Measurements from ENCODE around the gene PPCS.
A peak's percentile ranks its signal among the peaks of the same experiment; 100 is the strongest.
"Not testable (repeated sequence)": the region's sequence is repeated elsewhere in the genome, so short reads cannot be mapped to it uniquely, and the experiment has no call there.

The PPCS gene

DNA sequence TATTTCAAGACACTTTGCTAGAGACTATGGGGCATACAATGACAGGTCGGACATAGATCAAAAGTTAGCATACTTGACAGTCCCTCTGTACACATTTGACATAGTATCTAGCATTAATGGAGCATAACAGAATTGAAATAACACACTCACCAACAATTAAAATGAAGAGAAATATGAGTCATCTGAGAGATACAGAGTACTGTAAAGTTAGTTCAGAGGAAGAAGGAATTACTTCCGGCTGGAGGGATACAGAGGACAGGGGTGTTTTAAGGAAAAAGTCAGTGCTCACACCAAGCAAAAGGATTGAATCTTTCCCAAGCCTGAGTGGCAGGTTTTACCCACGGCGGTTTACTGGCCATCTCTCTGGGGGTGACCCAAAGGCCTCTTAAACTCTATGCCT lies 3.0 kb upstream of the PPCS start:
- Histone ChIP-seq H3K9ac (ENCODE audit: low read depth, low read length) (no peak overlapping the region), H3K27ac (ENCODE audit: low read depth, low read length) (no peak overlapping the region), H3K4me1 (ENCODE audit: control insufficient read depth, insufficient read depth, low read length) (peaks cover 19% of the 10 kb centered on the region), H3K9me3 (ENCODE audit: control insufficient read depth, insufficient read depth, low read length) (no peaks in the 10 kb centered on the region), H3K4me3 (ENCODE audit: low read depth, low read length) (no peak overlapping the region), H3K36me3 (ENCODE audit: control insufficient read depth, insufficient read depth, low read length) (peaks cover 6% of the 10 kb centered on the region), H3K27me3 (ENCODE audit: control insufficient read depth, insufficient read depth, low read length) (no peaks in the 10 kb centered on the region)

DNA sequence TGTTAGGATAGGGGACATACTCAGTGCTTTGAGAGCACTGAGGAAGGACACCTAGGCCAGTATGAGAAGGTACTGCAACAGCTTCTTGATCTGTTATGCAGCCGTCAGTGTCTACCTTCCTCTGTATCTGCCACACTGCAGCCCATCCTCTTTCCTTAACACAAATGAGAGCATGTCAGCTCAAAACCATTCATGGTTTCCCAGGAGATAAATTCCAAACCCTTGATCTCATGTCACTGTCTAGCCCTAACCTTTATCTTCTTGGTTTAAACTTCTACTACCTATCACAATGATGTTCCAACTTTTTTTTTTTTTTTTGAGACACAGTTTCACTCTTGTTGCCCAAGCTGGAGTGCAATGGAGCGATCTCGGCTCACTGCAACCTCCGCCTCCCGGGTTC lies 1.9 kb upstream of the PPCS start:
- H3K27ac ChIP-seq (ENCODE audit: low read depth, low read length), result no peak overlapping the region
- peaks cover 19% of the 10 kb centered on the region for H3K4me1 ChIP-seq (ENCODE audit: control insufficient read depth, insufficient read depth, low read length)
- peaks cover 17% of the 10 kb centered on the region for H3K36me3 ChIP-seq (ENCODE audit: control insufficient read depth, insufficient read depth, low read length)
- H3K9me3 ChIP-seq (ENCODE audit: control insufficient read depth, insufficient read depth, low read length), result no peaks in the 10 kb centered on the region
- no peak overlapping the region for H3K9ac ChIP-seq (ENCODE audit: low read depth, low read length)
- H3K4me3 ChIP-seq (ENCODE audit: low read depth, low read length), result no peak overlapping the region
- no peaks in the 10 kb centered on the region for H3K27me3 ChIP-seq (ENCODE audit: control insufficient read depth, insufficient read depth, low read length)

DNA sequence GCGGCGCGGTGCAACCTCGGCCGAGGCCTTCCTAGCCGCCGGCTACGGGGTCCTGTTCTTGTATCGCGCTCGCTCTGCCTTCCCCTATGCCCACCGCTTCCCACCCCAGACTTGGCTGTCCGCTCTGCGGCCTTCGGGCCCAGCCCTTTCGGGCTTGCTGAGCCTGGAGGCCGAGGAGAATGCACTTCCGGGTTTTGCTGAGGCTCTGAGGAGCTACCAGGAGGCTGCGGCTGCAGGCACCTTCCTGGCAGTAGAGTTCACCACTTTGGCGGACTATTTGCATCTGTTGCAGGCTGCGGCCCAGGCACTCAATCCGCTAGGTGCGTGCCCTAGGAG lies 379 bp downstream of the PPCS start:
- H3K27me3 ChIP-seq (ENCODE audit: control insufficient read depth, insufficient read depth, low read length), result no peaks in the 10 kb centered on the region
- peak overlapping the region; percentile 90 for H3K27ac ChIP-seq (ENCODE audit: low read depth, low read length)
- H3K36me3 ChIP-seq (ENCODE audit: control insufficient read depth, insufficient read depth, low read length), result peaks cover 31% of the 10 kb centered on the region
- H3K9ac ChIP-seq (ENCODE audit: low read depth, low read length), result peak overlapping the region; percentile 84
- H3K4me1 ChIP-seq (ENCODE audit: control insufficient read depth, insufficient read depth, low read length), result peaks cover 15% of the 10 kb centered on the region
- H3K9me3 ChIP-seq (ENCODE audit: control insufficient read depth, insufficient read depth, low read length), result no peaks in the 10 kb centered on the region
- H3K4me3 ChIP-seq (ENCODE audit: low read depth, low read length), result peak overlapping the region; percentile 77

DNA sequence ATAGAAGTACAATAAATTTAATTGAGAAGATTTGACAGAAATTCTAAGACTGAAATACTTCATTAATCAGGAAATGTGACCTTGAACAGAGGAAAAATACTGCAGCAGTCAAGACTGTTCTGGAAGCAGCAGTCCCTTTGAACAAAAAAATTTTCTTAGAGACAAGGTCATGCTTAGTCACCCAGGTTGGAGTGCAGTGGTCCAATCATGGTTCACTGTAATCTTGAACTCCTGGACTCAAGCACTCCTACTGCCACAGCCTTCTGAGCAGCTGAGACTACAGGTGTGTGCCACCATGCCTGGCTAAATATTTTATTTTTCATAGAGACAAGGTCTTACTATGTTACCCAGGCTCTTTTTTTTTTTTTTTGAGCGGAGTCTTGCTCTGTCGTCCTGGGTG lies 4.9 kb downstream of the PPCS start:
- Histone ChIP-seq H3K27ac (ENCODE audit: low read depth, low read length) (no peak overlapping the region), H3K4me1 (ENCODE audit: control insufficient read depth, insufficient read depth, low read length) (peaks cover 12% of the 10 kb centered on the region), H3K27me3 (ENCODE audit: control insufficient read depth, insufficient read depth, low read length) (no peaks in the 10 kb centered on the region), H3K4me3 (ENCODE audit: low read depth, low read length) (no peak overlapping the region), H3K9me3 (ENCODE audit: control insufficient read depth, insufficient read depth, low read length) (no peaks in the 10 kb centered on the region), H3K36me3 (ENCODE audit: control insufficient read depth, insufficient read depth, low read length) (peaks cover 31% of the 10 kb centered on the region), H3K9ac (ENCODE audit: low read depth, low read length) (no peak overlapping the region)

DNA sequence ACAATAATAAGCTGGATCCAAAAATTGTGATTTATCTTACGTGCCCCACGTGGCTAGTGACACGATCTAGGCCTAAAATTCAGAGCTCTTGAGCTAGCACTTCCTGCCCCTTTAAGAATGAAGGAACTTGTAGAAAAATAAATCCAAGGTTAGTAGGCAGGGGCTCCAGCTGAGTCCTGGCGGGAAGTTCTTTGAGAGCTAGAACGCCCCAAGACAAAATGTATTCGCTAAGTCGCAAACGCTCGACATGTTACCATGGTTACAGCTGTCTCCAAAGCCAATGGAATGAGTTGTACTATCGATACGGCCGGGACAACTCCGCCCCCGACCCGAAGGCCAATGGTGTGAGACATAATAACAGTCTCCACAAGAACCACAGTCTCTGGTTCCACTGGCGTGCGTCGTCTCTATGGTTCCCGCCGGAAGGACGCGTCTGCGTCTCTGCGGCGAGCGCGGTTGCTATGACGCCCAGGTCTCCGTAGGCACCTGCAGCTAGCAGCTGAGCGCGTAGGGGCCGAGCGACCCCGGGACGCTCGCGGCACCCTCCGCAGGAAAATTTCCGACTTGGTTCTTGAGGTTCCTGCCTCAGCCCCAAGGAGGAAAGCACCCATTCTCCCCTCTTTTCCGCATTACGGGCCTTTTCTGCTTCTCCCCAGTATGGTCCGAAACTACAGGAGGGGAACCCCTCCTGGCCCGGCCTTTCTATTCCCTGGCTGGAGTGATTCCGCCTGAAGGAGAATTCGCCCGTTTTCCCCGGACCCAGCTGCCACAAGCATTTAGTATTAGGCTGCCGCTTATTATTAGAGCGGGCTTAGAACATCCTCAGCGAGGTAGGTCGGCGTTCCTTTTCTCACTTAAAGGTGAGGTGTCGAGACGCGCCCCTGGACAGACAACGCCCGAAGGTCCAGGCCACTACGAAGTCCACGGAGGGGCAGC lies 6.8 kb downstream of the PPCS start, which contains the start of gene CCDC30:
CCDC30 (plus strand) TSS at position 459 of the 936 bp plus-strand sequence. CDS start 17,266 bp downstream, outside the sequence.
- 0 out of 2 replicates have a peak, but pooled peaks cover 6% of the 10 kb centered on the region for H3K4me1 ChIP-seq (ENCODE audit: control insufficient read depth, insufficient read depth, low read length)
- 0 out of 2 replicates have a peak within 1 kb of the TSS, but pooled peaks have one; percentile 27 for H3K9ac ChIP-seq (ENCODE audit: low read depth, low read length)
- H3K27me3 ChIP-seq (ENCODE audit: control insufficient read depth, insufficient read depth, low read length), result no peaks in the 10 kb centered on the region
- H3K36me3 ChIP-seq (ENCODE audit: control insufficient read depth, insufficient read depth, low read length), result peaks cover 28% of the 10 kb centered on the region
- H3K9me3 ChIP-seq (ENCODE audit: control insufficient read depth, insufficient read depth, low read length), result no peaks in the 10 kb centered on the region
- peak within 1 kb of the TSS; percentile 86 for H3K27ac ChIP-seq (ENCODE audit: low read depth, low read length)
- H3K4me3 ChIP-seq (ENCODE audit: low read depth, low read length), result peak within 1 kb of the TSS; percentile 81

DNA sequence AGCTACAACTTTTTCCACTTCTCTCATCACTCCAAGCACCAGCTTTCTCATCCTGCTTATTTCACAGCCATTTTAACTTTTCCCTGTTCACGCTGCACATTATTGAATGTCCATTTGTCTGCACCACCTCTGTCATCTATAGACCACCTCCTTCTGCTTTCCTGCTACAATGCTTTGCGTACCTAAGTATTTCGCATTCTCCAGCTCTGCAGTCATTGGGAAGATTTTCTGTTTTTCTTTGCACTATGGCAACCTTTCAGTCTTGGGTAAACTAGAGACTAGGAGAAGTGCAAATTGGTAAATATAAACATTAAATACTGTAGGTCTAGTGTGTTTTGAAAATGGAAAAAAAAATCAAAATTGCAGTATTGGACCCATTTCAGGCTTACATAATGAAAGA lies 7.6 kb downstream of the PPCS start:
- H3K4me1 ChIP-seq (ENCODE audit: control insufficient read depth, insufficient read depth, low read length), result 0 out of 2 replicates have a peak, but pooled peaks cover 6% of the 10 kb centered on the region
- no peaks in the 10 kb centered on the region for H3K27me3 ChIP-seq (ENCODE audit: control insufficient read depth, insufficient read depth, low read length)
- no peak overlapping the region for H3K9ac ChIP-seq (ENCODE audit: low read depth, low read length)
- H3K9me3 ChIP-seq (ENCODE audit: control insufficient read depth, insufficient read depth, low read length), result no peaks in the 10 kb centered on the region
- H3K36me3 ChIP-seq (ENCODE audit: control insufficient read depth, insufficient read depth, low read length), result peaks cover 19% of the 10 kb centered on the region
- peak overlapping the region; percentile 81 for H3K4me3 ChIP-seq (ENCODE audit: low read depth, low read length)
- no peak overlapping the region for H3K27ac ChIP-seq (ENCODE audit: low read depth, low read length)

DNA sequence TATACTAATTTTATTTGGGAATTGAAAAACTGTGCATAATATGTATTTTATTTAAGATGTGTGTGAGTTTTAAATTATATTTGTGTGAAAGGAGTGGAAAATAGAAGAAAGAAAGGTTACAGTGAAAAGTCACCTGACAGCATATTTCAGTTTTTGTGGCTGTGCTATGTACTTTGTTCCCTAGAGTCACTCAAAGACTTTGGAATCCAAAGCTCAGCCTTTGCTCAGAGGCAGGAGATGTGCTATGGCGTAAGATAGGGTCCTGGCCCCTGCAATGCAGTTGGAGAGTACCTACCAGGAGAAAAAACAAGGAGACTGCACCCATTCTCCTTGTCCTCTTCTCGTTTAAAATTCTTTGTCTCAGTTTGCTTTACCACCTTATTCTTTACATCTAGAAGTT lies 9.7 kb downstream of the PPCS start:
- Histone ChIP-seq H3K27ac (ENCODE audit: low read depth, low read length) (no peak overlapping the region), H3K27me3 (ENCODE audit: control insufficient read depth, insufficient read depth, low read length) (no peaks in the 10 kb centered on the region), H3K9ac (ENCODE audit: low read depth, low read length) (no peak overlapping the region), H3K9me3 (ENCODE audit: control insufficient read depth, insufficient read depth, low read length) (no peaks in the 10 kb centered on the region), H3K4me1 (ENCODE audit: control insufficient read depth, insufficient read depth, low read length) (0 out of 2 replicates have a peak, but pooled peaks cover 6% of the 10 kb centered on the region), H3K4me3 (ENCODE audit: low read depth, low read length) (no peak overlapping the region), H3K36me3 (ENCODE audit: control insufficient read depth, insufficient read depth, low read length) (no peaks in the 10 kb centered on the region)

DNA sequence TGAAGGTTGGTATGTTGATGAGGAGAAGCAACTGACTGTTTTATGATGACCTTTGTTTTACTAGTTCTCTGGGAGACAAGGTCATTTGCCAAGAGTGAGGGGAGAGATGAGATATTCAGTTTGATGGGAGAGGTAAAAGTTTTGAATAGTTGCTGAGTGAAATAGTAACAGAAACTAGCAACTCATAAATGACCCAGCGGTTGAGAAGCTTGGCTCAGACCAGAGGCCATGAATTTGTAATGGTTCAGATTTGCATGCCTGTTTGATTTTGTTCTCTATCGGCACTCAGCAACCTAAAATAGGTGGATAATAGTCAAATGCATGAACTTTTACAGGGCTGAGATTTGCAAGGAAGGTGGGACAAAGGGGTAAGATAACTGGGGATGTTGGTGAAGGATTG lies 13.4 kb downstream of the PPCS start:
- Histone ChIP-seq H3K36me3 (ENCODE audit: control insufficient read depth, insufficient read depth, low read length) (no peaks in the 10 kb centered on the region), H3K9ac (ENCODE audit: low read depth, low read length) (no peak overlapping the region), H3K4me3 (ENCODE audit: low read depth, low read length) (no peak overlapping the region), H3K9me3 (ENCODE audit: control insufficient read depth, insufficient read depth, low read length) (no peaks in the 10 kb centered on the region), H3K27ac (ENCODE audit: low read depth, low read length) (no peak overlapping the region), H3K4me1 (ENCODE audit: control insufficient read depth, insufficient read depth, low read length) (no peaks in the 10 kb centered on the region), H3K27me3 (ENCODE audit: control insufficient read depth, insufficient read depth, low read length) (no peaks in the 10 kb centered on the region)

DNA sequence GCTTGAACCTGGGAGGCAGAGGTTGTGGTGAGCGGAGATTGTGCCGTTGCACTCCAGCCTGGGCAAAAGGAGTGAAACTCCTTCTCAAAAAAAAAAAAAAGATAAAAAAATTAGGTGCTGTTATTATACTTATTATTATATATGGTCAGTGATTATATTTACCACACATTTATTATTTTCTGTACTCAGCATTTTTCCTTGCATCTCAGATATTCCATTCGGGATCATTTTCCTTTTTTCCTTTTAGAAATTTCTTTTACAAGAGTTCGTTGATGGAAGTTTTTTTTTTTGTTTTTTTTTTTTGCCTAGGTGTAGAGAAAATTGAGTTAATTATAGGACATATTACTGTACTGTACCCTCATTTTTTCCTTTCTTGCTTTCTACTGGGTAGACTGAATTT lies 20.3 kb downstream of the PPCS start:
- Histone ChIP-seq H3K4me1 (ENCODE audit: control insufficient read depth, insufficient read depth, low read length) (no peaks in the 10 kb centered on the region), H3K27ac (ENCODE audit: low read depth, low read length) (no peak overlapping the region), H3K27me3 (ENCODE audit: control insufficient read depth, insufficient read depth, low read length) (no peaks in the 10 kb centered on the region), H3K9me3 (ENCODE audit: control insufficient read depth, insufficient read depth, low read length) (no peaks in the 10 kb centered on the region), H3K4me3 (ENCODE audit: low read depth, low read length) (no peak overlapping the region), H3K9ac (ENCODE audit: low read depth, low read length) (no peak overlapping the region), H3K36me3 (ENCODE audit: control insufficient read depth, insufficient read depth, low read length) (no peaks in the 10 kb centered on the region)

DNA sequence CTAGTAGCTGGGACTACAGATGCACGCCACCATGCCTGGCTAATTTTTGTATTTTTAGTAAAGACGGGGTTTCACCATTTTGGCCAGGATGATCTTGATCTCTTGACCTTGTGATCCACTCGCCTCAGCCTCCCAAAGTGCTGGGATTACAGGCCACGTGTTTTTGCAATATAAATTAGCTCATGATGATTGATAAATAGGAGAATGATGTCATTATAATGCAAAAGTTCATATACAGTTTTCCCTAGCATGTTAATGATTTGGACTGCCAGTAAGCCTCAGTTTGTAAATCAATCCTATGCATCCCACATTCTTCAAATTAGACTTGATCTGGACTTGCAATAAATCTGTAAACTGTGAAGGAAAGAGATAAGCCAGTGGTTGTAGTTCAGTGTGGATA lies 21.0 kb downstream of the PPCS start:
- not testable (repeated sequence) for H3K4me1 ChIP-seq (ENCODE audit: control insufficient read depth, insufficient read depth, low read length)

DNA sequence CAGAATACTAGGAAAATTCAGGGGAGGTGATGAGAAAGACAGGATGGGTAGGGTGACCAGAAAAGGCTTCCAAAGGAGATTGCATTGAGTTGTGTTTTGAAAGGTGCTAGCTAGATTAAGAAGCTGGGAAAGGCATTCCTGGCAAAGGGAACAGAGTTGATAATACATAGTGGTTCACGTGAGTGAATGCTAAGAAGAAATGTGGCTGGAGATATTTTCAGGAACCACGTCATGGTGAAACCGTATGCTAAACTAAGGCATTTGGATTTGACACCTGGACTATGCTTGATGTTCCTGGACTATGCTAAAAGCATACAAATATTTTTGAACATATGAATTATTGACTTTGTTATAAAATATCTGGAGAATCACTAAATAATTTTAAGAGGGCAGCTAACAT lies 21.4 kb downstream of the PPCS start:
- Histone ChIP-seq H3K27me3 (ENCODE audit: control insufficient read depth, insufficient read depth, low read length) (no peaks in the 10 kb centered on the region), H3K9ac (ENCODE audit: low read depth, low read length) (no peak overlapping the region), H3K4me1 (ENCODE audit: control insufficient read depth, insufficient read depth, low read length) (no peaks in the 10 kb centered on the region), H3K27ac (ENCODE audit: low read depth, low read length) (no peak overlapping the region), H3K36me3 (ENCODE audit: control insufficient read depth, insufficient read depth, low read length) (no peaks in the 10 kb centered on the region), H3K4me3 (ENCODE audit: low read depth, low read length) (no peak overlapping the region), H3K9me3 (ENCODE audit: control insufficient read depth, insufficient read depth, low read length) (no peaks in the 10 kb centered on the region)

More for the DNA sequence above, 21.0 kb downstream of the PPCS start:
- H3K9ac ChIP-seq (ENCODE audit: low read depth, low read length); H3K27me3 ChIP-seq (ENCODE audit: control insufficient read depth, insufficient read depth, low read length); H3K27ac ChIP-seq (ENCODE audit: low read depth, low read length); H3K9me3 ChIP-seq (ENCODE audit: control insufficient read depth, insufficient read depth, low read length); H3K36me3 ChIP-seq (ENCODE audit: control insufficient read depth, insufficient read depth, low read length); H3K4me3 ChIP-seq (ENCODE audit: low read depth, low read length): not testable (repeated sequence)
